ENCODE data around the gene NDUFB10. TPM values are rescaled to one million over a fixed set of nuclear protein-coding genes. Genes with fewer than 3 reads are reported as not detected.

NDUFB10 gene
- total RNA-seq, 4 donors from 2014 or later, result 174 to 325 (median 284) TPM

DNA sequence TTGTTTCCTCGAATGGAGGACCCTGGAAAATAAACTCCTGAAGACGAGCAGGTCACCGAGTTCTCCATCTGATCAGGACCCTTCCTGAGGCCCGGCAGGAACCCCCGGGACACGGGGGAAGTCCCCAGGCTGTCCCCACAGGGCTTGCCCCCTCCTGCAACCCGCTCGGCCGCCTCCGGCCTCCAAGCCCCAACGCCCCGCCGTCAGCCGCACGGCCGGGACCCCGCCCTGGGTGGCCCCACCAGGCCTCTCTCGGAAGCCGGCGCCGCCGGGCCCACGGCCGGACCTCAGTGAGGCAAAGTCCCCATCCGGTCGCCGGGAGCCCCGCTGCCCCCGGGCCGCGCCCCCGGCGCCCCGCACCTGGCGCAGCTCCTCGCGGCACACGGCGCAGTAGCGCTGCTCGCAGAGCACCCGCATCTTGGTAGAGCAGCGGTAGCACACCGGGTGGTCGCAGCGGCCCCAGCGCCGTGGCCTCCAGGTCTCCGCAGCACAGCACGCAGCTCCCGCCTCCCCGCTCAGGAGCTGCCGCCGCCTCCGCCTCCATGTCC lies 49.9 kb downstream of the NDUFB10 start:
- Histone ChIP-seq H3K4me3 (replicated peaks in 1 of 3) (peak overlapping the region; percentile 28 to 98 (median 93)), H3K36me3 (no peaks in the 10 kb centered on the region), H3K27me3 (no peaks in the 10 kb centered on the region), H3K4me1 (peaks cover 22 to 40% of the 10 kb centered on the region in 2 donors), H3K9me3 (no peaks in the 10 kb centered on the region), H3K27ac (peak overlapping the region in 2 of 3 donors; percentile 50 to 52)
- intact Hi-C loops (cut with DNase I), result no loop called here
- DNase-seq, result no peak
- WGBS, 2 donors, result 0% methylated on average over 1 of the region's 55 CpGs; no CpG with 5 or more reads in 1 of the 2 donors
- no peak for TF ChIP-seq POLR2A (IDR thresholded peaks at IDR 0.05)
- TF ChIP-seq, protein P1, sequence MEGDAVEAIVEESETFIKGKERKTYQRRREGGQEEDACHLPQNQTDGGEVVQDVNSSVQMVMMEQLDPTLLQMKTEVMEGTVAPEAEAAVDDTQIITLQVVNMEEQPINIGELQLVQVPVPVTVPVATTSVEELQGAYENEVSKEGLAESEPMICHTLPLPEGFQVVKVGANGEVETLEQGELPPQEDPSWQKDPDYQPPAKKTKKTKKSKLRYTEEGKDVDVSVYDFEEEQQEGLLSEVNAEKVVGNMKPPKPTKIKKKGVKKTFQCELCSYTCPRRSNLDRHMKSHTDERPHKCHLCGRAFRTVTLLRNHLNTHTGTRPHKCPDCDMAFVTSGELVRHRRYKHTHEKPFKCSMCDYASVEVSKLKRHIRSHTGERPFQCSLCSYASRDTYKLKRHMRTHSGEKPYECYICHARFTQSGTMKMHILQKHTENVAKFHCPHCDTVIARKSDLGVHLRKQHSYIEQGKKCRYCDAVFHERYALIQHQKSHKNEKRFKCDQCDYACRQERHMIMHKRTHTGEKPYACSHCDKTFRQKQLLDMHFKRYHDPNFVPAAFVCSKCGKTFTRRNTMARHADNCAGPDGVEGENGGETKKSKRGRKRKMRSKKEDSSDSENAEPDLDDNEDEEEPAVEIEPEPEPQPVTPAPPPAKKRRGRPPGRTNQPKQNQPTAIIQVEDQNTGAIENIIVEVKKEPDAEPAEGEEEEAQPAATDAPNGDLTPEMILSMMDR (IDR thresholded peaks at IDR 0.05), result no peak

GRCh38 chr16:2009791-2010510 lies 50.6 kb downstream of the NDUFB10 start, which contains the start of gene ZNF598:
Gene ZNF598, minus strand, starts transcription at chr16:2009821.
- peaks cover 21 to 33% of the 10 kb centered on the region in 2 donors for H3K4me1 ChIP-seq
- WGBS, 2 donors, result 3 to 10% methylated on average over 7 to 15 of the region's 52 CpGs
- H3K4me3 ChIP-seq (replicated peaks in 1 of 3), result peak within 1 kb of the TSS; percentile 29 to 98 (median 93)
- no peaks in the 10 kb centered on the region for H3K9me3 ChIP-seq
- TF ChIP-seq, protein P1 (IDR thresholded peaks at IDR 0.05), result peak in 1 of 6 experiments; percentile 11
- TF ChIP-seq POLR2A (IDR thresholded peaks at IDR 0.05), result peak in 1 of 2 donors; percentile 85
- no peaks in the 10 kb centered on the region for H3K36me3 ChIP-seq
- DNase-seq, result peak; percentile 79 to 81
- peak within 1 kb of the TSS; percentile 50 to 72 (median 64) for H3K27ac ChIP-seq
- H3K27me3 ChIP-seq, result no peaks in the 10 kb centered on the region
- intact Hi-C loops (cut with DNase I), result no loop called here

Small RNAs within 50 kb of the gene (small RNA-seq; reads per million reads assigned to genes)
- gene AC005363.2 (not detected), gene SNORA10 (not detected), gene SNORA64 (not detected)

Other genes starting within 250 kb of the NDUFB10 start
- 100 to 1,000 TPM in 2 of 4 donors, 10 to 100 TPM in 2; 43.7 to 173 (median 103) TPM for gene NME3, start 188.0 kb upstream of the NDUFB10 start, total RNA-seq
- 10 to 100 TPM; 12.8 to 31.8 (median 22.0) TPM for gene EME2, start 186.7 kb upstream of the NDUFB10 start, total RNA-seq
- gene MRPS34, start 186.4 kb upstream of the NDUFB10 start, total RNA-seq, result 100 to 1,000 TPM in 1 of 4 donors, 10 to 100 TPM in 3; 67.3 to 146 (median 98.1) TPM
- gene SPSB3, start 177.0 kb upstream of the NDUFB10 start, total RNA-seq, result 10 to 100 TPM; 52.2 to 87.3 (median 68.5) TPM
- gene NUBP2, start 176.6 kb upstream of the NDUFB10 start, total RNA-seq, result 100 to 1,000 TPM in 3 of 4 donors, 10 to 100 TPM in 1; 47.3 to 122 (median 106) TPM
- gene IGFALS, start 165.8 kb upstream of the NDUFB10 start, total RNA-seq, result 1 to 10 TPM in 3 of 4 donors, under 1 TPM in 1; 0.13 to 4.2 (median 1.8) TPM
- 100 to 1,000 TPM in 3 of 4 donors, 10 to 100 TPM in 1; 91.7 to 150 (median 119) TPM for gene HAGH, start 132.7 kb upstream of the NDUFB10 start, total RNA-seq
- gene FAHD1, start 132.3 kb upstream of the NDUFB10 start, total RNA-seq, result 10 to 100 TPM; 40.9 to 52.5 (median 45.0) TPM
- under 1 TPM in 1 of 4 donors, not detected in 3; 0.13 TPM for gene MEIOB, start 87.4 kb upstream of the NDUFB10 start, total RNA-seq
- under 1 TPM in 1 of 4 donors, not detected in 3; 0.54 TPM for gene HS3ST6, start 41.1 kb upstream of the NDUFB10 start, total RNA-seq
- 10 to 100 TPM in 2 of 4 donors, 1 to 10 TPM in 2; 5.0 to 43.7 (median 12.4) TPM for gene MSRB1, start 16.3 kb upstream of the NDUFB10 start, total RNA-seq
- not detected for gene RPL3L, start 4.8 kb upstream of the NDUFB10 start, total RNA-seq
- 1,000 to 10,000 TPM in 3 of 4 donors, 100 to 1,000 TPM in 1; 976 to 2,244 (median 1,167) TPM for gene RPS2, start 5.3 kb downstream of the NDUFB10 start, total RNA-seq
- not detected for gene RNF151, start 7.3 kb downstream of the NDUFB10 start, total RNA-seq
- gene TBL3, start 12.5 kb downstream of the NDUFB10 start, total RNA-seq, result 10 to 100 TPM; 34.4 to 91.8 (median 53.7) TPM
- gene NOXO1, start 21.9 kb downstream of the NDUFB10 start, total RNA-seq, result not detected
- 10 to 100 TPM in 3 of 4 donors, 1 to 10 TPM in 1; 7.8 to 37.2 (median 22.3) TPM for gene GFER, start 24.7 kb downstream of the NDUFB10 start, total RNA-seq
- not detected for gene SYNGR3, start 30.4 kb downstream of the NDUFB10 start, total RNA-seq
- 10 to 100 TPM; 19.0 to 38.4 (median 27.4) TPM for gene ZNF598, start 50.3 kb downstream of the NDUFB10 start, total RNA-seq
- under 1 TPM in 2 of 4 donors, not detected in 2; 0.54 to 0.63 TPM for gene NPW, start 60.2 kb downstream of the NDUFB10 start, total RNA-seq
- gene NHERF2, start 67.4 kb downstream of the NDUFB10 start, total RNA-seq, result 100 to 1,000 TPM in 1 of 4 donors, 10 to 100 TPM in 3; 73.8 to 146 (median 81.6) TPM
- gene NTHL1, start 88.3 kb downstream of the NDUFB10 start, total RNA-seq, result 10 to 100 TPM in 3 of 4 donors, 1 to 10 TPM in 1; 6.1 to 38.7 (median 25.0) TPM
- gene TSC2, start 88.4 kb downstream of the NDUFB10 start, total RNA-seq, result 100 to 1,000 TPM; 101 to 148 (median 109) TPM
- 100 to 1,000 TPM in 1 of 4 donors, 10 to 100 TPM in 3; 66.9 to 153 (median 87.7) TPM for gene PKD1, start 176.4 kb downstream of the NDUFB10 start, total RNA-seq
- gene RAB26, start 189.1 kb downstream of the NDUFB10 start, total RNA-seq, result 1 to 10 TPM in 1 of 4 donors, under 1 TPM in 2, not detected in 1; 0.40 to 1.6 (median 0.89) TPM
- gene TRAF7, start 196.2 kb downstream of the NDUFB10 start, total RNA-seq, result 10 to 100 TPM; 27.7 to 51.9 (median 41.5) TPM
- gene CASKIN1, start 237.1 kb downstream of the NDUFB10 start, total RNA-seq, result 1 to 10 TPM in 1 of 4 donors, under 1 TPM in 3; 0.13 to 1.2 (median 0.40) TPM
- gene MLST8, start 245.9 kb downstream of the NDUFB10 start, total RNA-seq, result 10 to 100 TPM; 61.0 to 95.6 (median 63.1) TPM